Measurements from ENCODE around the gene PFDN6. TPM values are rescaled to one million over a fixed set of nuclear protein-coding genes. Genes with fewer than 3 reads are reported as not detected.

PFDN6 gene
- total RNA-seq, 1 experiment from 2014 or later: 90.5 TPM

DNA sequence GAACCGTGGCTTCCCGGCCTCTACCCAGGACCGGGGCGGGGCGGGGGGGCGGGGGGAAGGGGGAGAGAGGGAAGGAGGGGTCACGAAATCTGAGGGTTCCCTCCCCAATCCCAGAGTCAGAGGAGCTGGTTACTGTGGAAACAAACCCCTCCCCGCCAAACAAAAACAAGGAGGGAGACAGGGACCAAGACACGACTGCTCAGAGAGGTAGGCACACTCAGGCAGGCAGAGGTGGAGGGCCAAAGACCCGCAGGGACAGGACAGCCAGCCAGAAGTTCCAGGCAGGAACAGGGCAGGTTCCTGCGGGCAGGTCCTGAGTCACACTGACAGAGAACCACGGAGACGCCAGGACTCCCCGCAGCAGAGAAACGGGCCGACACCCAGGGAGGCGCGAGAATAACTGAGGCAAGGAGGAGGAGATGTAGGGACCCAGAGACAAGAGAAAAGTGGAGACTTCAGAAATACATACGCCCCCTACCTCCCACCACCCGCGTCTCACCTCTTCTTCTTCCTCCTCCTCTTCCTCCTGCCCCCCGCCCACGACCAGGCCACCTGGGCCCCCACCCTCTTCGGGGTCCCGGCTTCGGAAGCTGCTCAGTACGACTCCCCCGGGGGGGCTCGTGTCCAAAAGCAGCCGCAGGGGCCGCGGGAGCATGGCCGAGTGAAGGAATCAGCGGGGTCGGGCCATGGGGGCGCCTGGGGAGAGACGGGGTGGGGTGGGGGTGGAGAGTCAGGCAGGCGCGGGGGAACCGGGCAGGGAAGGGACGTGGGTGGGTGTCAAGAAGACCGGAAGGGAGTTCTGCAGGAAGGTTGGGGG, 8.8 kb downstream of the PFDN6 start:
- TF ChIP-seq EZH2phosphoT487 (IDR thresholded peaks at IDR 0.05; ENCODE audit: borderline replicate concordance): no peak
- peak; percentile 76 for TF ChIP-seq POLR2AphosphoS5 (IDR thresholded peaks at IDR 0.05; ENCODE audit: low read depth, low read length)
- peak; percentile 61 for TF ChIP-seq POLR2A (IDR thresholded peaks at IDR 0.05; ENCODE audit: borderline replicate concordance, extremely low read depth, insufficient read depth, insufficient read length)
- Histone ChIP-seq H3K4me1 (ENCODE audit: control insufficient read depth in 1 of 2, insufficient read depth in 2 of 2, low read length in 2 of 2) (peaks cover 6 to 26% of the 10 kb centered on the region in 2 experiments; a peak in 3 of 4 replicates), H3K4me2 (ENCODE audit: low read length) (peak overlapping the region; percentile 100), H4K20me1 (ENCODE audit: insufficient read depth) (no peaks in the 10 kb centered on the region), H3K27me3 (ENCODE audit: insufficient read depth, low read length) (no peaks in the 10 kb centered on the region), H3K9me2 (ENCODE audit: insufficient read depth) (no peaks in the 10 kb centered on the region), H3K27ac (ENCODE audit: low read depth, low read length) (peak overlapping the region; percentile 96), H3K9ac (ENCODE audit: low read length) (peak overlapping the region; percentile 84), H3K36me3 (ENCODE audit: control insufficient read depth in 1 of 2, insufficient read depth in 2 of 2, low read length in 2 of 2) (peaks cover 0 to 7% of the 10 kb centered on the region in 2 experiments; a peak in 1 of 4 replicates), H3K4me3 (replicated peaks in 1 of 2; ENCODE audit: low read depth in 1 of 2, low read length in 2 of 2) (peak overlapping the region; percentile 76 to 85), H3K79me2 (ENCODE audit: insufficient read depth, low read length) (peaks cover 21% of the 10 kb centered on the region), H2AFZ (ENCODE audit: low read depth, low read length, poor library complexity, severe bottlenecking) (no peak overlapping the region), H3K9me3 (ENCODE audit: control insufficient read depth in 1 of 2, insufficient read depth in 1 of 2, low read depth in 1 of 2, low read length in 2 of 2) (no peaks in the 10 kb centered on the region)
- peak; percentile 58 for ATAC-seq
- CTCF ChIA-PET: interaction anchor here (0.9 to 1.6 kb wide), 5 partner anchors 9 to 93 kb away, joined by 3 to 10 read pairs (median 5); partner anchors contain the start of genes B3GALT4, HSD17B8, PFDN6 and WDR46
- POLR2A ChIA-PET: interaction anchor here (1.0 to 1.6 kb wide), 4 partner anchors 9 to 21 kb away, joined by 7 to 13 read pairs (median 10); partner anchors contain the start of genes B3GALT4, PFDN6, WDR46 and ZBTB22
- RAD21 ChIA-PET (ENCODE audit: low non-redundant PET in 1 of 2, low total read pairs in 2 of 2, uncharacterized antibody in 2 of 2, unreplicated experiment in 2 of 2): no interaction called here
- intact Hi-C loops (cut with micrococcal nuclease): loop anchor here (1.0 to 5.0 kb wide), 4 partner anchors 17 to 129 kb away; partner anchors contain the start of genes PHF1, RXRB, SLC39A7 and TAPBP
- BruUV-seq (replicated peaks): no TSS peak
- peak; percentile 80 for DNase-seq (ENCODE audit: low read depth, low spot score)

- Histone ChIP-seq H3K27ac (ENCODE audit: low read depth, low read length) (peak within 1 kb of the TSS; percentile 96), H3K4me3 (replicated peaks in 1 of 2; ENCODE audit: low read depth in 1 of 2, low read length in 2 of 2) (peak within 1 kb of the TSS; percentile 76 to 85), H3K79me2 (ENCODE audit: insufficient read depth, low read length) (peaks cover 21% of the 10 kb centered on the region), H3K9me3 (ENCODE audit: control insufficient read depth in 1 of 2, insufficient read depth in 1 of 2, low read depth in 1 of 2, low read length in 2 of 2) (no peaks in the 10 kb centered on the region), H3K27me3 (ENCODE audit: insufficient read depth, low read length) (no peaks in the 10 kb centered on the region), H3K4me2 (ENCODE audit: low read length) (peak within 1 kb of the TSS; percentile 100), H2AFZ (ENCODE audit: low read depth, low read length, poor library complexity, severe bottlenecking) (no peak within 1 kb of the TSS), H3K4me1 (ENCODE audit: control insufficient read depth in 1 of 2, insufficient read depth in 2 of 2, low read length in 2 of 2) (peaks cover 6 to 26% of the 10 kb centered on the region in 2 experiments; a peak in 3 of 4 replicates), H3K9ac (ENCODE audit: low read length) (peak within 1 kb of the TSS; percentile 84), H3K9me2 (ENCODE audit: insufficient read depth) (no peaks in the 10 kb centered on the region), H4K20me1 (ENCODE audit: insufficient read depth) (no peaks in the 10 kb centered on the region), H3K36me3 (ENCODE audit: control insufficient read depth in 1 of 2, insufficient read depth in 2 of 2, low read length in 2 of 2) (peaks cover 3 to 8% of the 10 kb centered on the region in 2 experiments; a peak in 3 of 4 replicates)
- no TSS peak for BruUV-seq (replicated peaks)
- ChIA-PET CTCF (interaction anchor here (0.9 to 1.6 kb wide), 5 partner anchors 10 to 138 kb away, joined by 3 to 11 read pairs (median 9); partner anchors contain the start of genes B3GALT4, PFDN6, WDR46 and ZBTB22), RAD21 (ENCODE audit: low non-redundant PET in 1 of 2, low total read pairs in 2 of 2, uncharacterized antibody in 2 of 2, unreplicated experiment in 2 of 2) (no interaction called here), POLR2A (interaction anchor here (0.9 to 1.6 kb wide), 5 partner anchors 8 to 39 kb away, joined by 3 to 13 read pairs (median 4); partner anchors contain the start of genes B3GALT4, RPS18, VPS52 and ZBTB22)
- intact Hi-C loops (cut with micrococcal nuclease): loop anchor here (1.0 to 5.0 kb wide), 4 partner anchors 16 to 128 kb away; partner anchors contain the start of genes PHF1, RXRB, SLC39A7 and TAPBP
- no peak for DNase-seq (ENCODE audit: low read depth, low spot score)
- ATAC-seq: peak; percentile 16
- no peak for TF ChIP-seq CEBPB (IDR thresholded peaks at IDR 0.05; ENCODE audit: low read depth)
- TF ChIP-seq, protein P1, sequence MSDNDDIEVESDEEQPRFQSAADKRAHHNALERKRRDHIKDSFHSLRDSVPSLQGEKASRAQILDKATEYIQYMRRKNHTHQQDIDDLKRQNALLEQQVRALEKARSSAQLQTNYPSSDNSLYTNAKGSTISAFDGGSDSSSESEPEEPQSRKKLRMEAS (IDR thresholded peaks at IDR 0.05): no peak
- no peak for TF ChIP-seq POLR2A (IDR thresholded peaks at IDR 0.05; ENCODE audit: borderline replicate concordance, extremely low read depth, insufficient read depth, insufficient read length)
- TF ChIP-seq, protein P2, sequence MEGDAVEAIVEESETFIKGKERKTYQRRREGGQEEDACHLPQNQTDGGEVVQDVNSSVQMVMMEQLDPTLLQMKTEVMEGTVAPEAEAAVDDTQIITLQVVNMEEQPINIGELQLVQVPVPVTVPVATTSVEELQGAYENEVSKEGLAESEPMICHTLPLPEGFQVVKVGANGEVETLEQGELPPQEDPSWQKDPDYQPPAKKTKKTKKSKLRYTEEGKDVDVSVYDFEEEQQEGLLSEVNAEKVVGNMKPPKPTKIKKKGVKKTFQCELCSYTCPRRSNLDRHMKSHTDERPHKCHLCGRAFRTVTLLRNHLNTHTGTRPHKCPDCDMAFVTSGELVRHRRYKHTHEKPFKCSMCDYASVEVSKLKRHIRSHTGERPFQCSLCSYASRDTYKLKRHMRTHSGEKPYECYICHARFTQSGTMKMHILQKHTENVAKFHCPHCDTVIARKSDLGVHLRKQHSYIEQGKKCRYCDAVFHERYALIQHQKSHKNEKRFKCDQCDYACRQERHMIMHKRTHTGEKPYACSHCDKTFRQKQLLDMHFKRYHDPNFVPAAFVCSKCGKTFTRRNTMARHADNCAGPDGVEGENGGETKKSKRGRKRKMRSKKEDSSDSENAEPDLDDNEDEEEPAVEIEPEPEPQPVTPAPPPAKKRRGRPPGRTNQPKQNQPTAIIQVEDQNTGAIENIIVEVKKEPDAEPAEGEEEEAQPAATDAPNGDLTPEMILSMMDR (IDR thresholded peaks at IDR 0.05 in 2 of 3, conservative IDR thresholded peaks at IDR 0.05 in 1 of 3; ENCODE audit: borderline replicate concordance in 1 of 3, insufficient read depth in 1 of 3, low read depth in 2 of 3, low read length in 2 of 3): no peak
- TF ChIP-seq EGR1 (IDR thresholded peaks at IDR 0.05; ENCODE audit: low read depth): no peak
- no peak for TF ChIP-seq RAD21 (IDR thresholded peaks at IDR 0.05; ENCODE audit: low read depth)
- no peak for TF ChIP-seq SIN3A (IDR thresholded peaks at IDR 0.05; ENCODE audit: low read depth)
- TF ChIP-seq TCF7L2 (IDR thresholded peaks at IDR 0.05; ENCODE audit: borderline replicate concordance, extremely low read depth, insufficient read depth, insufficient read length): no peak
- TF ChIP-seq EZH2 (IDR thresholded peaks at IDR 0.05): no peak
- no peak for TF ChIP-seq CBX3 (IDR thresholded peaks at IDR 0.05; ENCODE audit: low read depth)
- no peak for TF ChIP-seq SRF (IDR thresholded peaks at IDR 0.05; ENCODE audit: low read depth)
- TF ChIP-seq ZNF274 (IDR thresholded peaks at IDR 0.05; ENCODE audit: low read depth, low read length): no peak
- TF ChIP-seq ZFX (IDR thresholded peaks at IDR 0.05): no peak
- TF ChIP-seq ATF3 (IDR thresholded peaks at IDR 0.05): no peak
Observed at GRCh38 chr6:33298773-33299236, 9.4 kb downstream of the PFDN6 start, which contains the start of gene RGL2. Gene RGL2 (minus strand): TSS chr6:33298942. CDS start chr6:33298610, 332 bp downstream.
